ENCODE results near the gene KRTAP19-8.

Gene KRTAP19-8

GRCh38 chr21:31014891-31015290 is 23.4 kb downstream of the KRTAP19-8 start:
- H3K4me3 ChIP-seq (ENCODE audit: low read length) = no peak overlapping the region
- no peak for DNase-seq (ENCODE audit: low read depth, low spot score)

GRCh38 chr21:31012133-31013089 is 25.9 kb downstream of the KRTAP19-8 start:
- no peak for DNase-seq (ENCODE audit: low read depth, low spot score)
- no peak overlapping the region for H3K4me3 ChIP-seq (ENCODE audit: low read length)

GRCh38 chr21:31011412-31011811 is 26.9 kb downstream of the KRTAP19-8 start:
- DNase-seq (ENCODE audit: low read depth, low spot score) = peak; percentile 65
- no peak overlapping the region for H3K4me3 ChIP-seq (ENCODE audit: low read length)

GRCh38 chr21:31008355-31008754 is 29.9 kb downstream of the KRTAP19-8 start:
- H3K4me3 ChIP-seq (ENCODE audit: low read length) = no peak overlapping the region
- no peak for DNase-seq (ENCODE audit: low read depth, low spot score)

GRCh38 chr21:31005019-31005418 is 33.3 kb downstream of the KRTAP19-8 start:
- no peak for DNase-seq (ENCODE audit: low read depth, low spot score)
- H3K4me3 ChIP-seq (ENCODE audit: low read length) = no peak overlapping the region

GRCh38 chr21:31003471-31003870 is 34.8 kb downstream of the KRTAP19-8 start:
- DNase-seq (ENCODE audit: low read depth, low spot score) = no peak
- H3K4me3 ChIP-seq (ENCODE audit: low read length) = no peak overlapping the region

GRCh38 chr21:30997541-30997940 is 40.7 kb downstream of the KRTAP19-8 start:
- no peak for DNase-seq (ENCODE audit: low read depth, low spot score)
- no peak overlapping the region for H3K4me3 ChIP-seq (ENCODE audit: low read length)

- DNase-seq (ENCODE audit: low read depth, low spot score) = no peak
- H3K4me3 ChIP-seq (ENCODE audit: low read length) = no peak overlapping the region
These were observed 41.5 kb downstream of the KRTAP19-8 start for GRCh38 chr21:30996728-30997127.

- peak overlapping the region; percentile 7; the same call in 1 of the 2 replicates for H3K4me3 ChIP-seq (ENCODE audit: low read length)
- peak; percentile 88 for DNase-seq (ENCODE audit: low read depth, low spot score)
These were observed 43.3 kb downstream of the KRTAP19-8 start for GRCh38 chr21:30994932-30995331.

GRCh38 chr21:30990514-30991262 is 47.6 kb downstream of the KRTAP19-8 start:
- H3K4me3 ChIP-seq (ENCODE audit: low read length) = no peak overlapping the region
- no peak for DNase-seq (ENCODE audit: low read depth, low spot score)

GRCh38 chr21:30988706-30989105 is 49.6 kb downstream of the KRTAP19-8 start:
- H3K4me3 ChIP-seq (ENCODE audit: low read length) = no peak overlapping the region
- DNase-seq (ENCODE audit: low read depth, low spot score) = no peak

Data from Jurkat, Clone E6-1 (cell line).